PC-9 (cell line): Measurements from ENCODE around the gene BBS9. TPM values are rescaled to one million over a fixed set of nuclear protein-coding genes. Genes with fewer than 3 reads are reported as not detected.

Source experiments
- BruUV-seq: library from RNA; stranded (reverse); fragments of 400-500 nt; replicated peaks from 2 replicates; lab custom pipeline; 2021; lab: Mats Ljungman, UMichigan
- CTCF ChIA-PET: fragments of 300-600 bp; sonication (Branson Sonifier 250); formaldehyde crosslinking; loops from one replicate; lab custom pipeline; 2022; ENCODE audit warnings: antibody characterized with exemption; lab: Charles Lee
- POLR2A ChIA-PET: fragments of 300-600 bp; sonication (Branson Sonifier 250); formaldehyde crosslinking; loops from one replicate; lab custom pipeline; 2022; ENCODE audit warnings: antibody characterized with exemption; ENCODE audit not compliant: unreplicated experiment; lab: Charles Lee
- DNase-seq, 2 experiments: peaks; one replicate each; pipeline versions ENCODE4 v3.0.0 to v3.0.0-alpha.2; 2015 to 2022; ENCODE audit warnings: mixed read lengths in 1 of 2
- H2AFZ ChIP-seq: fragments of 200-600 bp; sonication (generic); 2 replicates; pipeline ENCODE4 v1.8.1; 2017; ENCODE audit warnings: antibody characterized with exemption
- H3F3A ChIP-seq: fragments of 200-600 bp; sonication (generic); 2 replicates; pipeline ENCODE4 v1.8.1; 2017; ENCODE audit warnings: antibody characterized with exemption, mild to moderate bottlenecking, low read depth; ENCODE audit not compliant: insufficient read depth
- H3K27ac ChIP-seq: fragments of 200-600 bp; sonication (generic); 2 replicates; pipeline ENCODE4 v1.6.1; 2016; ENCODE audit warnings: mixed run types
- H3K27me3 ChIP-seq: fragments of 200-600 bp; sonication (generic); 2 replicates; pipeline ENCODE4 v1.6.1; 2016; ENCODE audit warnings: low read depth, mixed run types; ENCODE audit not compliant: insufficient read depth
- H3K36me3 ChIP-seq: fragments of 200-600 bp; sonication (generic); 2 replicates; pipeline ENCODE4 v1.6.1; 2016; ENCODE audit warnings: low read depth, mixed run types
- H3K4me1 ChIP-seq: fragments of 200-600 bp; sonication (generic); replicated peaks from 2 replicates; pipeline ENCODE4 v1.6.1; 2016; ENCODE audit warnings: mixed run types; ENCODE audit not compliant: insufficient read depth
- H3K4me2 ChIP-seq: fragments of 200-600 bp; sonication (generic); 2 replicates; pipeline ENCODE4 v1.6.1; 2017; ENCODE audit warnings: mixed run types
- H3K4me3 ChIP-seq: fragments of 200-600 bp; sonication (generic); 2 replicates; pipeline ENCODE4 v1.6.1; 2016; ENCODE audit warnings: mixed run types
- H3K79me2 ChIP-seq: fragments of 200-600 bp; sonication (generic); 2 replicates; pipeline ENCODE4 v1.6.1; 2017; ENCODE audit warnings: low read depth, mixed run types
- H3K9me2 ChIP-seq: fragments of 200-600 bp; sonication (generic); 2 replicates; pipeline ENCODE4 v1.8.1; 2017; ENCODE audit warnings: mild to moderate bottlenecking; ENCODE audit not compliant: insufficient read depth
- H3K9me3 ChIP-seq: fragments of 200-600 bp; sonication (generic); 2 replicates; pipeline ENCODE4 v1.8.1; 2016; ENCODE audit warnings: low read depth; ENCODE audit not compliant: insufficient read depth
- H4K20me1 ChIP-seq: fragments of 200-600 bp; sonication (generic); 2 replicates; pipeline ENCODE4 v1.8.1; 2017; ENCODE audit not compliant: insufficient read depth
- EZH2 ChIP-seq: fragments of 200-600 bp; sonication (generic); IDR thresholded peaks from 2 replicates; pipeline ENCODE4 v1.8.0; 2017; ENCODE audit warnings: antibody characterized with exemption, low read depth
- intact Hi-C: fragments of 100-400 bp; cut with micrococcal nuclease; formaldehyde crosslinking; loops from one replicate; pipeline ENCODE4 v1.10.0; 2022; ENCODE audit not compliant: unreplicated experiment
- total RNA-seq: library from RNA; stranded (reverse); gene quantifications from 2 replicates; pipeline ENCODE4 v1.2.3, GENCODE V29; 2021
- TF ChIP-seq, protein P1 (sequence below): fragments of 200-600 bp; sonication (generic); conservative IDR thresholded peaks from 2 replicates; pipeline ENCODE4 v1.6.1; 2017; ENCODE audit warnings: mixed run types, antibody characterized with exemption, mild to moderate bottlenecking, moderate library complexity

The BBS9 gene
- total RNA-seq, 1 experiment from 2014 or later: 12.4 TPM

DNA sequence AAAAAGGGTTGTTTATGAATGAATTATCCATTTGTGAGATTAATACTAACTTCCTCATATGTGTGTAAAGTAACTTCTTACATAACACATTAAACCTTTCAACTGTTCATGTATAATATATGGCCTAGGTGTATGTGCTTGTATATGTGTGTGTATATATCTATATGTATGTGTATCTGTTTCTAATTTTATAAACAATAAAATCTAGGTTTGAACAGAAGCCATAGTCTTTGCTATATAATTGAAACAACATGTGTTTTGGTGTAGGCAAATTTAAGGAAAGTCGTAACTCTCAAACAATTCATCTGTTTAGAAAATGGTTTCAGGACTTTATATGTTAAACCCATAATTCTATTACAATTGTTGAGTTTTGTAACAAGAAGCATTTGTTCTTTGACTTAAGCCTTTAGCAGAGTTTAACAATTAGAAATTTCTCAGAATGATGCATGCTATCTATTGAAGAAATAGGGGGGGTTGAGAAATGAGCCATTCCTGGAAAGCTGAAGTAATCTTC lies 103.3 kb downstream of the BBS9 start:
- TF ChIP-seq, protein P1, sequence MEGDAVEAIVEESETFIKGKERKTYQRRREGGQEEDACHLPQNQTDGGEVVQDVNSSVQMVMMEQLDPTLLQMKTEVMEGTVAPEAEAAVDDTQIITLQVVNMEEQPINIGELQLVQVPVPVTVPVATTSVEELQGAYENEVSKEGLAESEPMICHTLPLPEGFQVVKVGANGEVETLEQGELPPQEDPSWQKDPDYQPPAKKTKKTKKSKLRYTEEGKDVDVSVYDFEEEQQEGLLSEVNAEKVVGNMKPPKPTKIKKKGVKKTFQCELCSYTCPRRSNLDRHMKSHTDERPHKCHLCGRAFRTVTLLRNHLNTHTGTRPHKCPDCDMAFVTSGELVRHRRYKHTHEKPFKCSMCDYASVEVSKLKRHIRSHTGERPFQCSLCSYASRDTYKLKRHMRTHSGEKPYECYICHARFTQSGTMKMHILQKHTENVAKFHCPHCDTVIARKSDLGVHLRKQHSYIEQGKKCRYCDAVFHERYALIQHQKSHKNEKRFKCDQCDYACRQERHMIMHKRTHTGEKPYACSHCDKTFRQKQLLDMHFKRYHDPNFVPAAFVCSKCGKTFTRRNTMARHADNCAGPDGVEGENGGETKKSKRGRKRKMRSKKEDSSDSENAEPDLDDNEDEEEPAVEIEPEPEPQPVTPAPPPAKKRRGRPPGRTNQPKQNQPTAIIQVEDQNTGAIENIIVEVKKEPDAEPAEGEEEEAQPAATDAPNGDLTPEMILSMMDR: no peak
- no peak for TF ChIP-seq EZH2
- H2AFZ ChIP-seq: no peak overlapping the region
- H3K9me2 ChIP-seq: no peaks in the 10 kb centered on the region; the same call in 1 of the 2 replicates
- BruUV-seq: no TSS peak
- ChIA-PET CTCF (no interaction called here), POLR2A (no interaction called here)
- H3K4me1 ChIP-seq: no peaks in the 10 kb centered on the region
- H3K36me3 ChIP-seq: no peaks in the 10 kb centered on the region
- DNase-seq: no peak
- no peak overlapping the region for H3K27ac ChIP-seq
- H3K9me3 ChIP-seq: no peaks in the 10 kb centered on the region
- no peaks in the 10 kb centered on the region for H3K27me3 ChIP-seq
- H3F3A ChIP-seq: no peaks in the 10 kb centered on the region
- H4K20me1 ChIP-seq: no peaks in the 10 kb centered on the region
- intact Hi-C loops: no loop called here
- no peaks in the 10 kb centered on the region for H3K79me2 ChIP-seq
- H3K4me3 ChIP-seq: no peak overlapping the region
- no peak overlapping the region for H3K4me2 ChIP-seq

- H2AFZ ChIP-seq: no peak overlapping the region
- H3K4me3 ChIP-seq: no peak overlapping the region
- no peak overlapping the region for H3K4me2 ChIP-seq
- no peaks in the 10 kb centered on the region for H3F3A ChIP-seq
- DNase-seq: no peak
- ChIA-PET CTCF (no interaction called here), POLR2A (no interaction called here)
- intact Hi-C loops: no loop called here
- no peaks in the 10 kb centered on the region for H3K27me3 ChIP-seq
- no peaks in the 10 kb centered on the region for H3K79me2 ChIP-seq
- no TSS peak for BruUV-seq
- H3K9me3 ChIP-seq: no peaks in the 10 kb centered on the region
- TF ChIP-seq, protein P1: no peak
- no peak for TF ChIP-seq EZH2
- H3K27ac ChIP-seq: no peak overlapping the region
- H3K9me2 ChIP-seq: no peaks in the 10 kb centered on the region; the same call in 1 of the 2 replicates
- no peaks in the 10 kb centered on the region for H3K4me1 ChIP-seq
- no peaks in the 10 kb centered on the region for H4K20me1 ChIP-seq
- H3K36me3 ChIP-seq: no peaks in the 10 kb centered on the region
These were observed 104.3 kb downstream of the BBS9 start for GRCh38 chr7:33233659-33234058.

GRCh38 chr7:33237036-33237435 lies 107.7 kb downstream of the BBS9 start:
- Histone ChIP-seq H3K36me3 (no peaks in the 10 kb centered on the region), H3K4me1 (no peaks in the 10 kb centered on the region), H3K9me3 (no peaks in the 10 kb centered on the region), H3K27ac (no peak overlapping the region), H3K9me2 (no peaks in the 10 kb centered on the region; the same call in 1 of the 2 replicates), H3K4me3 (no peak overlapping the region), H3K79me2 (no peaks in the 10 kb centered on the region), H4K20me1 (no peaks in the 10 kb centered on the region), H3F3A (no peaks in the 10 kb centered on the region), H3K4me2 (no peak overlapping the region), H2AFZ (no peak overlapping the region), H3K27me3 (no peaks in the 10 kb centered on the region)
- ChIA-PET CTCF (interaction anchor here (0.5 kb wide), 1 partner anchor 138 kb away, joined by 6 read pairs; no protein-coding TSS in a partner anchor), POLR2A (no interaction called here)
- BruUV-seq: no TSS peak
- intact Hi-C loops: no loop called here
- DNase-seq: no peak
- TF ChIP-seq, protein P1: no peak
- no peak for TF ChIP-seq EZH2
